GM12891 (cell line): ENCODE measurements around the gene CCDC134.

Experiments used
- PAX5 ChIP-seq: IDR thresholded peaks from 2 replicates; pipeline ENCODE4 v1.6.1; 2011; ENCODE audit warnings: low read length, moderate library complexity, mild to moderate bottlenecking; ENCODE audit not compliant: insufficient read depth, severe bottlenecking
- POLR2A ChIP-seq: IDR thresholded peaks from 2 replicates; pipeline ENCODE4 v1.6.1; 2011; ENCODE audit warnings: low read depth, low read length, control low read depth
- POLR2AphosphoS5 ChIP-seq: IDR thresholded peaks from 2 replicates; pipeline ENCODE4 v1.6.1; 2011; ENCODE audit warnings: low read depth, low read length, control low read depth
- POU2F2 ChIP-seq: IDR thresholded peaks from 2 replicates; pipeline ENCODE4 v1.6.1; 2011; ENCODE audit warnings: low read depth, mild to moderate bottlenecking, control low read depth, low read length, moderate library complexity
- SPI1 ChIP-seq: IDR thresholded peaks from 2 replicates; pipeline ENCODE4 v1.6.1; 2011; ENCODE audit warnings: low read depth, low read length, control low read depth
- TAF1 ChIP-seq: IDR thresholded peaks from 2 replicates; pipeline ENCODE4 v1.6.1; 2011; ENCODE audit warnings: low read depth, low read length, control low read depth

DNA sequence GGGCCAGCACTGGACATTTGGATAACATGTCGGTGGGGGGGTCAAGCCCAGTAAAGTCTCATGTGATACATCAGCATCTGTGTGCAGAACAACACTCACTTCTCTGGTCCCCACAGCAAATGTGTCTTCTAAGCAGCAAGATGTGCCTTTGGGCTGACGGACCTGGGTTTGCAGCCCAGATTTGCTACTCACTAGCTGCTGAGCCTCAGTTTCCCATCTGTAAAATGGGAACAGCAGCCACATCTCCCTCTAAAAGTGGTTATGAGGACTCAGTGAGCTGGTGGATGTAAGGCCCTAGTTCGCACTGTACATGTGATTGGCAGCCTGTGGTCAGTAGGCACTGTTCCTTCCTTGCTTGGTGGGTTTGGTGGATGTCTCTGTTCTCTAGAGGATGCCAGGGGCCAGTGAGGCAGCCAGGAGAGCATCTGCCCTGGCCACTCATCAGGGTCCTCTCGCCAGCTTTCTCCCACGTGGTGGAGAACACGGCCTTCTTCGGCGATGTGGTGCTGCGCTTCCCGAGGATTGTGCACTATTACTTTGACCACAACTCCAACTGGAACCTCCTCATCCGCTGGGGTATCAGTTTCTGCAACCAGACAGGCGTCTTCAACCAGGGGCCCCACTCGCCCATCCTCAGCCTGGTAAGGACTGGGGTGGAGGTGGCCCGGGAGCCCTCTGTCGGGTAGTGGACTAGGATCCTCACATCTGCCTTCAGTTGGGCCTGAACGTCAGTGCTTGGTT lies 12.5 kb downstream of the CCDC134 start:
- TF ChIP-seq POLR2A: no peak
- TF ChIP-seq TAF1: no peak
- TF ChIP-seq POLR2AphosphoS5: no peak
- TF ChIP-seq PAX5: no peak
- no peak for TF ChIP-seq POU2F2
- TF ChIP-seq SPI1: no peak
